Keratinocyte (primary cell): ENCODE measurements around the gene ZNF598.

Experiments
- CTCF ChIP-seq, 3 experiments: IDR thresholded peaks in 1 of 3; conservative IDR thresholded peaks in 1 of 3; optimal IDR thresholded peaks in 1 of 3; 2 replicates in 2 of 3; 3 replicates in 1 of 3; pipeline versions ENCODE3 to v1.5.1; 2011; ENCODE audit warnings: low read length in 3 of 3, mild to moderate bottlenecking in 3 of 3, moderate library complexity in 2 of 3, control low read depth in 1 of 3, inconsistent platforms in 1 of 3; ENCODE audit not compliant: insufficient read depth in 2 of 3; ENCODE audit errors: extremely low read depth in 1 of 3
- EZH2 ChIP-seq: IDR thresholded peaks from one replicate; pipeline ENCODE4 v1.6.1; 2012; ENCODE audit warnings: inconsistent platforms, mild to moderate bottlenecking, low read length, moderate library complexity

GRCh38 chr16:1987198-1987597, 22.4 kb downstream of the ZNF598 start:
- TF ChIP-seq CTCF (optimal IDR thresholded peaks at IDR 0.05 in 1 of 3, IDR thresholded peaks at IDR 0.05 in 1 of 3, conservative IDR thresholded peaks at IDR 0.05 in 1 of 3; ENCODE audit: extremely low read depth in 1 of 3, insufficient read depth in 2 of 3, low read length in 3 of 3) (no peak), EZH2 (no peak)
